Superior temporal gyrus (tissue), 1 donor: Measurements from ENCODE around the gene PPP4C.
"Not testable (repeated sequence)": the region's sequence is repeated elsewhere in the genome, so short reads cannot be mapped to it uniquely, and the experiment has no call there.

ENCODE experiments used
- DNase-seq: peaks from one replicate; pipeline ENCODE4 v3.0.0-alpha.2; 2016; ENCODE audit errors: extremely low spot score

The PPP4C gene

DNA sequence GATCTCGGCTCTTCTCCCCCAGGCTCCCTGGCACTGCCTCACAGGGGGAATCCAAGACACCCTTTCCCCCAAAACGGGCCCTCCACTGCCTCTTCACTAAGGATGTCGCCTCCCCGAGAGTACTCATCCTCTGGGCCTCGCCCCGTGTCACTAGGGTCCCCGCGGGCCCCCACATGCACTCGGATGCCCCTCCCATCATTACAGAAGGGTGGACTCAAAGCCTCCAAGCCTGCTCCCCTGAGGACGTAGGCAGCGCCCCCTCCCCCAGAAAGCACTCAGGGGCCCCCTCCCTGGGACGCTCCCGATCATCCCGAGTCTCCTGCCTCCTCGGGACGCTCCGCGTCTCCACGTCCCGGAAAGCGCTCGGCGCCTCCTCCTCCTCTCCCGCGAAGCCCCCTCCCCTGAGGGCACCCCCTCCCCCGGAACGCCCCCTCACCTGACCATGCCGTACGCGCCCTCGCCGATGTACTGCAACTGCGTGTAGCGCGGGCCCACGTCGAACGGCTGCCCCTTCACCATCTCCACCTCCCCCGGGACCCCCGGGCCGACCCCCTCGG lies 46.9 kb downstream of the PPP4C start:
- DNase-seq, result peak; percentile 8

DNA sequence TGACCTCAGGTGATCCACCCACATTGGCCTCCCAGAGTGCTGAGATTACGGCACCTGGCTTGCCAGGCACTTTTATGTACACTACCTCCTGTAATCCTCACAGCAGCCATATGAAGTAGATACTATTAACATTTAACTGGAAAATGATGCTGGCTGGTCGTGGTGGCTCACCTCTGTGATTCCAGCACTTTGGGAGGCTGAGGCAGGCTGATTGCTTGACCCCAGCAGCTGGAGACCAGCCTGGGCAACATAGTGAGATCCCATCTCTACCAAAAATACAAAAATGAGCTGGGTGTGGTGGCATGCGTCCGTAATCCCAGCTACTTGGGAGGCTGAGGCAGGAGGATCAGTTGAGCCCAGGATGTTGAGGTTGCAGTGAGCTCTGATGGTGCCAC lies 49.2 kb downstream of the PPP4C start:
- DNase-seq, result no peak

DNA sequence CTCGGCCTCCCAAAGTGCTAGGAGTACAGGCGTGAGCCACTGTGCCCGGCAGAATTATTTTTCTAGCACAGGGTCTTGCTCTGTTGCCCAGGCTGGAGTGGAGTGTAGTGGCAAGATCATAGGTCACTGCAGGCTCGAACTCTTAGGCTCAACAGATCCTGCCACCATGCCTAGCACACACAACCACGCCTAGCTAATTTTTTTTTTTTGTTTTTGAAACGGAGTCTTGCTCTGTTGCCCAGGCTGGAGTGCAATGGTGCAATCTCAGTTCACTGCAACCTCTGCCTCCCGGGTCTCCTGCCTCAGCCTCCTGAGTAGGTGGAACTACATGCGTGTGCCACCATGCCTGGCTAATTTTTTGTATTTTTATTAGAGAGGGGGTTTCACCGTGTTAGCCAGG lies 49.9 kb downstream of the PPP4C start:
- DNase-seq, result not testable (repeated sequence)

DNA sequence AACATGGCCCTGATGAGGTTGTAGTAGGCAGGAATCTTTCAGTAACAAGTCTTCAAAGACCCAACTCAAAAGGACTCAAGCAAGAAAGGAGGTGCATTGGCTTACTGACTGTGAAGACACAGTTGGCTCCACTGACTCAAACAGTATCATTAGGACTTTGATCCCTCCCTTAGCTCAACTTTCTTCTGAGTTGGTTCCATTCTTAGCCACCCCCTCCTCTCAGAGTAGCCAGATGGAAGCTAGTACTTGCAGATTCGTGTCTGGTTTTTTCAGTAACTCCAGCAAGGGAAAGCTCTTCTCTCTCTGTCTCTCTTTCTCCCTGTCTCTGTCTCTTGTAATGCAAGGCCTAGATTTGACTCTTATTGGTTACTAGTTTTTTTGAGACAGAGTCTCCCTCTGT lies 52.2 kb downstream of the PPP4C start:
- no peak for DNase-seq

DNA sequence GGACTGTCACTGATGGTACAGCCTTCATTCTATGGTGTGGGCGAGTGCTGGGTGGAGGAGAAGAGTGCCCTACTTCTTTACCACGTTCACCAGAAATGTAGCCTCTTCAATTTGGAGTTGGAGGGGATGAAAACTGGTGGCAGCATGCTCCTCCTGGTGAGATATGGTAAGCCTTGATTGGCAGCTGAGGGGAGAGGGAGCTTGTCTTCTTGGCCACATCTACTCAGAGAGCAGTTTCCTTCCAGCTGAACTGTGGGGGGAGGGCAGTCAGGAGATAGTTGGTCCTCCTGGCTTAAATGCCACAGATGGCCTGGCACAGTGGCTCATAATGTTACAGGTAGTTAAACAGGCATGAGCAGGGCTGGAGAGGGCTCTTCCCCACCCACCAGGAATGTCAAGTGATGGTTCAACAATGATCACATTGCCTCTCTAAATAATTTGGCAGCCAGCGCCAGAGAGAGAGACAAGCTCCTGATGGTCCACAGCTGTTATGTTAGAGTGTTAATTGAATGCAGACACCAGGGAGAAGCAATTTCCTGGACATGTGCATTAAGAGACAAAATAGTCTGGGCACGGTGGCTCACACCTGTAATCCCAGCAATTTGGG lies 56.2 kb downstream of the PPP4C start:
- peak; percentile 28 for DNase-seq

DNA sequence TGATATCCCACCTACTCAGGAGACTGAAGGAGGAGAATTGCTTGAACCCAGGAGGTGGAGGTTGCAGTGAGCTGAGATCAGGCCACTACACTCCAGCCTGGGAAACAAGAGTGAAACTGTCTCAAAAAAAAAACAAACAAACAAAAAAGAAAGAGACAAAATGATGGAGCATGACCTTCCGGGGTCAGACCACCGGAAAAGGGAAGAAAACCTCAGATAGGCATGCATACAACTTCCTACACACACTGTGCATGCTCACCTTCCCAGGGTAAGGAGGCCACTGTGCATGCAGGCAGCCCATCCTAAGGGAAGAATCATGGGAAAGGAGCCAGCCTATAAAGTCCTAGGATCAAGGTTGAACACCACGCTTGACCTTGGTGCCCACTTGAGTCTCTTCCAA lies 56.8 kb downstream of the PPP4C start:
- no peak for DNase-seq
